ENCODE measurements around the gene ASB18.

The ASB18 gene

GRCh38 chr2:236177967-236178889 lies 86.0 kb downstream of the ASB18 start:
- Histone ChIP-seq H3K27ac (no peak overlapping the region), H3K36me3 (no peaks in the 10 kb centered on the region), H3K27me3 (peaks cover 0 to 69% of the 10 kb centered on the region in 2 donors), H3K9me3 (no peaks in the 10 kb centered on the region), H3K4me1 (peaks cover 0 to 34% (median 23%) of the 10 kb centered on the region in 4 donors), H3K4me3 (peak overlapping the region; percentile 35 to 47)
- TF ChIP-seq, protein P1, sequence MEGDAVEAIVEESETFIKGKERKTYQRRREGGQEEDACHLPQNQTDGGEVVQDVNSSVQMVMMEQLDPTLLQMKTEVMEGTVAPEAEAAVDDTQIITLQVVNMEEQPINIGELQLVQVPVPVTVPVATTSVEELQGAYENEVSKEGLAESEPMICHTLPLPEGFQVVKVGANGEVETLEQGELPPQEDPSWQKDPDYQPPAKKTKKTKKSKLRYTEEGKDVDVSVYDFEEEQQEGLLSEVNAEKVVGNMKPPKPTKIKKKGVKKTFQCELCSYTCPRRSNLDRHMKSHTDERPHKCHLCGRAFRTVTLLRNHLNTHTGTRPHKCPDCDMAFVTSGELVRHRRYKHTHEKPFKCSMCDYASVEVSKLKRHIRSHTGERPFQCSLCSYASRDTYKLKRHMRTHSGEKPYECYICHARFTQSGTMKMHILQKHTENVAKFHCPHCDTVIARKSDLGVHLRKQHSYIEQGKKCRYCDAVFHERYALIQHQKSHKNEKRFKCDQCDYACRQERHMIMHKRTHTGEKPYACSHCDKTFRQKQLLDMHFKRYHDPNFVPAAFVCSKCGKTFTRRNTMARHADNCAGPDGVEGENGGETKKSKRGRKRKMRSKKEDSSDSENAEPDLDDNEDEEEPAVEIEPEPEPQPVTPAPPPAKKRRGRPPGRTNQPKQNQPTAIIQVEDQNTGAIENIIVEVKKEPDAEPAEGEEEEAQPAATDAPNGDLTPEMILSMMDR (IDR thresholded peaks at IDR 0.05): peak; percentile 55 to 57
- peak; percentile 45 to 78 for DNase-seq
- intact Hi-C loops (cut with DNase I; ENCODE audit: low total_unique reads): no loop called here

- Histone ChIP-seq H3K9me3 (no peaks in the 10 kb centered on the region), H3K4me1 (peaks cover 0 to 40% (median 26%) of the 10 kb centered on the region in 4 donors), H3K27me3 (peaks cover 0 to 76% of the 10 kb centered on the region in 2 donors), H3K4me3 (peak overlapping the region; percentile 35 to 47), H3K27ac (no peak overlapping the region), H3K36me3 (no peaks in the 10 kb centered on the region)
- intact Hi-C loops (cut with DNase I; ENCODE audit: low total_unique reads): no loop called here
- TF ChIP-seq, protein P1 (IDR thresholded peaks at IDR 0.05): peak; percentile 7 to 8
- DNase-seq: no peak
Measured at GRCh38 chr2:236177604-236177966, 86.6 kb downstream of the ASB18 start.

GRCh38 chr2:236176951-236177350 lies 87.3 kb downstream of the ASB18 start:
- TF ChIP-seq, protein P1 (IDR thresholded peaks at IDR 0.05): no peak
- H3K9me3 ChIP-seq: no peaks in the 10 kb centered on the region
- intact Hi-C loops (cut with DNase I; ENCODE audit: low total_unique reads): no loop called here
- peaks cover 0 to 82% of the 10 kb centered on the region in 2 donors for H3K27me3 ChIP-seq
- no peak for DNase-seq
- no peaks in the 10 kb centered on the region for H3K36me3 ChIP-seq
- peaks cover 0 to 45% (median 31%) of the 10 kb centered on the region in 4 donors for H3K4me1 ChIP-seq
- no peak overlapping the region for H3K27ac ChIP-seq
- H3K4me3 ChIP-seq: no peak overlapping the region

- TF ChIP-seq, protein P1 (IDR thresholded peaks at IDR 0.05): no peak
- intact Hi-C loops (cut with DNase I; ENCODE audit: low total_unique reads): no loop called here
- Histone ChIP-seq H3K36me3 (no peaks in the 10 kb centered on the region), H3K4me3 (no peak overlapping the region), H3K9me3 (no peaks in the 10 kb centered on the region), H3K27me3 (peaks cover under 1 to 82% of the 10 kb centered on the region in 2 donors), H3K4me1 (peaks cover 0 to 49% (median 34%) of the 10 kb centered on the region in 4 donors), H3K27ac (no peak overlapping the region)
- no peak for DNase-seq
Measured at GRCh38 chr2:236176417-236176816, 87.8 kb downstream of the ASB18 start.

DNA sequence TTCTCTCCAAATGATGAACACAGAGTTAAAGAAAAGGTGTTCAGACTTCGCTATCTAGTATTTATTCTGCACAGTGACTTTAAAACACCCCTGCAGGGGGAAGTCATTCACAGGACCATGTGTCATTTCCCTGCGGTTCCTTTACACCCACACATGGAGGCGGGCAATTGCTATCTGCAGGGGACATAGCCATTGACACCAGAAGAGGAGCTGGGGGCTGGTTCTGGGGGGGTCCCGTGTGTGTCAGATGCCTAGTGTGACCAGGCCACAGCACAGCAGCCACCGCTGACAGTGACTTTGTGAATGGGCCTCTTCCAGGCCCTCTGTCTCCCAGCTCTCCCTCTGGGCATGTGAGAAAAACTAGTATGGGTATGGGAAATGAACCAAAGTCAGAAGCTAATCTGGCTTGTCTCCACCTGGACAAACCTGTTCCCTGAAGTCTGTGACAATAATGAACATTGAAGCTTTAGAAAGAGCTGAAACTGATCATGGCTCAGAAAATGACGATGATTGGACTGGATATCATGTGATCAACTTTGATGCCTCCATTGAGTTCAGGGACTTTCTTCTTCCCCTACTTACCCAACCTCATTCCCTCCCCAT lies 88.6 kb downstream of the ASB18 start:
- Histone ChIP-seq H3K27ac (no peak overlapping the region), H3K9me3 (no peaks in the 10 kb centered on the region), H3K36me3 (no peaks in the 10 kb centered on the region), H3K4me1 (peaks cover 0 to 55% (median 35%) of the 10 kb centered on the region in 4 donors), H3K27me3 (peaks cover 5 to 83% of the 10 kb centered on the region in 2 donors), H3K4me3 (no peak overlapping the region)
- no peak for DNase-seq
- intact Hi-C loops (cut with DNase I; ENCODE audit: low total_unique reads): no loop called here
- TF ChIP-seq, protein P1 (IDR thresholded peaks at IDR 0.05): no peak

All from tibial artery (tissue), 4 donors.